Keratinocyte (primary cell): ENCODE measurements around the gene SIK3. TPM values are rescaled to one million over a fixed set of nuclear protein-coding genes. Genes with fewer than 3 reads are reported as not detected.

Source experiments
- DNase-seq: peaks from one replicate; pipeline ENCODE4 v3.0.0-alpha.2; 2011; ENCODE audit warnings: low read depth, missing footprints, low spot score
- FAIRE-seq: peaks from 2 replicates; lab custom pipeline; 2011; peaks lifted over from hg19 to GRCh38; lab: Jason Lieb, UNC
- H2AFZ ChIP-seq: 2 replicates; pipeline ENCODE4 v1.6.0; 2012; ENCODE audit warnings: low read length, control low read depth, inconsistent platforms; ENCODE audit not compliant: control insufficient read depth
- H3K27ac ChIP-seq: 2 replicates; pipeline ENCODE4 v1.5.1; 2011; ENCODE audit warnings: low read length; ENCODE audit not compliant: control insufficient read depth, insufficient read depth
- H3K27me3 ChIP-seq: 3 replicates; pipeline ENCODE4 v1.6.0; 2011; ENCODE audit warnings: low read length; ENCODE audit not compliant: control insufficient read depth, insufficient read depth; ENCODE audit errors: extremely low read depth
- H3K36me3 ChIP-seq, 2 experiments: 2 replicates in 1 of 2; 3 replicates in 1 of 2; pipeline ENCODE4 v1.5.1; 2011; ENCODE audit warnings: low read length in 2 of 2, mild to moderate bottlenecking in 1 of 2; ENCODE audit not compliant: control insufficient read depth in 2 of 2, insufficient read depth in 2 of 2; ENCODE audit errors: extremely low read depth in 1 of 2
- H3K4me1 ChIP-seq: 3 replicates; pipeline ENCODE4 v1.5.1; 2011; ENCODE audit warnings: low read length; ENCODE audit not compliant: control insufficient read depth, insufficient read depth; ENCODE audit errors: extremely low read depth
- H3K4me2 ChIP-seq: 3 replicates; pipeline ENCODE4 v1.6.0; 2011; ENCODE audit warnings: low read depth, low read length; ENCODE audit not compliant: control insufficient read depth, insufficient read depth; ENCODE audit errors: extremely low read depth
- H3K4me3 ChIP-seq, 3 experiments: fragments of 200-600 bp in 1 of 3; sonication (generic) in 1 of 3; 2 replicates in 2 of 3; 3 replicates in 1 of 3; pipeline ENCODE4 v1.5.1; 2011 to 2016; ENCODE audit warnings: low read length in 3 of 3, mild to moderate bottlenecking in 3 of 3, control low read depth in 2 of 3, inconsistent platforms in 1 of 3, low read depth in 1 of 3, mixed read lengths in 1 of 3, mixed run types in 1 of 3, moderate library complexity in 1 of 3; ENCODE audit not compliant: control insufficient read depth in 2 of 3, insufficient read depth in 2 of 3; ENCODE audit errors: extremely low read depth in 1 of 3
- H3K79me2 ChIP-seq: 2 replicates; pipeline ENCODE4 v1.6.0; 2012; ENCODE audit warnings: low read length; ENCODE audit not compliant: control insufficient read depth, insufficient read depth
- H3K9ac ChIP-seq: 3 replicates; pipeline ENCODE4 v1.6.0; 2011; ENCODE audit warnings: low read length; ENCODE audit not compliant: control insufficient read depth, insufficient read depth; ENCODE audit errors: extremely low read depth
- H3K9me1 ChIP-seq: 3 replicates; pipeline ENCODE4 v1.6.0; 2011; ENCODE audit warnings: low read length; ENCODE audit not compliant: control insufficient read depth, insufficient read depth; ENCODE audit errors: extremely low read depth
- H3K9me3 ChIP-seq: 2 replicates; pipeline ENCODE4 v1.5.1; 2012; ENCODE audit warnings: low read depth, low read length; ENCODE audit not compliant: control insufficient read depth
- H4K20me1 ChIP-seq: 3 replicates; pipeline ENCODE4 v1.6.0; 2011; ENCODE audit warnings: low read length; ENCODE audit not compliant: control insufficient read depth, insufficient read depth; ENCODE audit errors: extremely low read depth
- CTCF ChIP-seq, 3 experiments: IDR thresholded peaks in 1 of 3; conservative IDR thresholded peaks in 1 of 3; optimal IDR thresholded peaks in 1 of 3; 2 replicates in 2 of 3; 3 replicates in 1 of 3; pipeline versions ENCODE3 to v1.5.1; 2011; ENCODE audit warnings: low read length in 3 of 3, mild to moderate bottlenecking in 3 of 3, moderate library complexity in 2 of 3, control low read depth in 1 of 3, inconsistent platforms in 1 of 3; ENCODE audit not compliant: insufficient read depth in 2 of 3; ENCODE audit errors: extremely low read depth in 1 of 3
- EZH2 ChIP-seq: IDR thresholded peaks from one replicate; pipeline ENCODE4 v1.6.1; 2012; ENCODE audit warnings: inconsistent platforms, mild to moderate bottlenecking, low read length, moderate library complexity
- dilution Hi-C: fragments of 300-500 bp; cut with MboI; formaldehyde crosslinking; loops from one replicate; pipeline ENCODE4 v1.7.0; 2020; ENCODE audit warnings: low sequenced_read_pairs; ENCODE audit not compliant: extremely low pct_ligation_motif_present
- polyA plus RNA-seq, 5 experiments: library from polyadenylated mRNA; depleted of rRNA in 3 of 5; stranded (reverse) in 3 of 5; stranded (forward) in 1 of 5; unstranded in 1 of 5; fragments of >200 nt; gene quantifications; 1 replicate in 1 of 5; 2 replicates in 3 of 5; 3 replicates in 1 of 5; pipeline versions ENCODE4 v1.2.1 to v1.2.3, GENCODE V29; 2011 to 2012; ENCODE audit warnings: missing spikeins in 2 of 5, low read depth in 1 of 5, low replicate concordance in 1 of 5

SIK3 gene
- polyA plus RNA-seq, 1 donor (not counting 4 experiments of a cell fraction or from before 2014, with no cell fraction given) = 8.2 TPM

GRCh38 chr11:116830184-116830912, 267.9 kb downstream of the SIK3 start:
- DNase-seq (no peak), FAIRE-seq (no peak)
- Histone ChIP-seq H3K36me3 (no peaks in the 10 kb centered on the region), H3K4me2 (no peak overlapping the region), H3K4me1 (no peaks in the 10 kb centered on the region), H4K20me1 (no peaks in the 10 kb centered on the region), H3K27ac (no peak overlapping the region), H3K4me3 (no peak overlapping the region), H3K27me3 (no peaks in the 10 kb centered on the region), H3K79me2 (no peaks in the 10 kb centered on the region), H3K9me1 (no peaks in the 10 kb centered on the region), H3K9me3 (no peaks in the 10 kb centered on the region), H2AFZ (no peak overlapping the region), H3K9ac (no peak overlapping the region)
- no peak for TF ChIP-seq CTCF (optimal IDR thresholded peaks at IDR 0.05 in 1 of 3, IDR thresholded peaks at IDR 0.05 in 1 of 3, conservative IDR thresholded peaks at IDR 0.05 in 1 of 3; ENCODE audit: extremely low read depth in 1 of 3, insufficient read depth in 2 of 3, low read length in 3 of 3)
- no peak for TF ChIP-seq EZH2
- dilution Hi-C loops = no loop called here

GRCh38 chr11:116829525-116830183, 268.6 kb downstream of the SIK3 start, which contains the start of gene APOC3:
TSS of gene APOC3 (plus strand) at chr11:116829907. CDS start at chr11:116830583, 676 bp downstream.
- no peak for TF ChIP-seq EZH2
- no peak for TF ChIP-seq CTCF (optimal IDR thresholded peaks at IDR 0.05 in 1 of 3, IDR thresholded peaks at IDR 0.05 in 1 of 3, conservative IDR thresholded peaks at IDR 0.05 in 1 of 3; ENCODE audit: extremely low read depth in 1 of 3, insufficient read depth in 2 of 3, low read length in 3 of 3)
- no peak within 1 kb of the TSS for H3K9ac ChIP-seq
- no peak within 1 kb of the TSS for H3K4me3 ChIP-seq
- no peaks in the 10 kb centered on the region for H3K9me3 ChIP-seq
- no peaks in the 10 kb centered on the region for H4K20me1 ChIP-seq
- DNase-seq = no peak
- no peak for FAIRE-seq
- dilution Hi-C loops = no loop called here
- no peaks in the 10 kb centered on the region for H3K9me1 ChIP-seq
- no peak within 1 kb of the TSS for H3K4me2 ChIP-seq
- H3K27ac ChIP-seq = no peak within 1 kb of the TSS
- H3K36me3 ChIP-seq = no peaks in the 10 kb centered on the region
- no peaks in the 10 kb centered on the region for H3K79me2 ChIP-seq
- no peaks in the 10 kb centered on the region for H3K4me1 ChIP-seq
- H3K27me3 ChIP-seq = no peaks in the 10 kb centered on the region
- no peak within 1 kb of the TSS for H2AFZ ChIP-seq
